Measurements from ENCODE around the gene MTMR10.

DNA sequence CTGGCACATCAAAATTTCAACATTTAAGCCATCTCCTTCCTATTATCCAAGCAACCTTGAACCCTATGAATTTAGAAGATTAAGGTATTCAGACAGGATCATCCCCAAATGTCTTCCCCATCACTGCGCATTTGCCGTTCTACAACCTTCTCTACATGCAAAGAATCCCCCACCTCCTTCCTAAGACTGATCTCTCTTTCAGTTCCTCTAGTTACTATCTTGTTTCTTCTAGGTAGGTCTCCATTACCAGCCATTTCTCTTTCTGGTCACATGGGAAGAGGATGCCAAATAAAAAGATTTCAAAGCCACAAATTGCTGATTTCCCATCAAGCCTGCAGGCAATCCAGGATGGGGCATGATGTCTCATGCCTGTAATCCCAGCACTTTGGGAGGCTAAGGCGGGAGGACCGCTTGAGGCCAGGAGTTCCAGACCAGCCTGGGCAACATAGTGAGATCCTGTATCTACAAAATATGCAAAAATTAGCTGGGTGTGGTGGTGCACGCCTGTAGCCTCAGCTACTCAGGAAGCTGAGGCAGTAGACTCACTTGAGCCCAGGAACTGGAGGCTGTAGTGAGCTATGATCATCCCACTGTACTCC lies 29.7 kb upstream of the MTMR10 start:
- no peak for TF ChIP-seq CTCF (IDR thresholded peaks at IDR 0.05)
- TF ChIP-seq POLR2A (IDR thresholded peaks at IDR 0.05) = no peak
